HT-29 (cell line): ENCODE data around the gene PSMG3. TPM values are rescaled to one million over a fixed set of nuclear protein-coding genes. Genes with fewer than 3 reads are reported as not detected.
"Not testable (repeated sequence)": the region's sequence is repeated elsewhere in the genome, so short reads cannot be mapped to it uniquely, and the experiment has no call there.

Experiments used
- DNase-seq: peaks from one replicate; pipeline ENCODE4 v3.0.0-alpha.2; 2015; ENCODE audit warnings: low spot score
- total RNA-seq: library from RNA; depleted of rRNA; stranded (reverse); fragments of >200 nt; shearing (Covaris generic); gene quantifications from 2 replicates; pipeline ENCODE4 v1.2.3, GENCODE V29; 2014

Gene PSMG3
- total RNA-seq, 1 experiment from 2014 or later = 129 TPM

DNA sequence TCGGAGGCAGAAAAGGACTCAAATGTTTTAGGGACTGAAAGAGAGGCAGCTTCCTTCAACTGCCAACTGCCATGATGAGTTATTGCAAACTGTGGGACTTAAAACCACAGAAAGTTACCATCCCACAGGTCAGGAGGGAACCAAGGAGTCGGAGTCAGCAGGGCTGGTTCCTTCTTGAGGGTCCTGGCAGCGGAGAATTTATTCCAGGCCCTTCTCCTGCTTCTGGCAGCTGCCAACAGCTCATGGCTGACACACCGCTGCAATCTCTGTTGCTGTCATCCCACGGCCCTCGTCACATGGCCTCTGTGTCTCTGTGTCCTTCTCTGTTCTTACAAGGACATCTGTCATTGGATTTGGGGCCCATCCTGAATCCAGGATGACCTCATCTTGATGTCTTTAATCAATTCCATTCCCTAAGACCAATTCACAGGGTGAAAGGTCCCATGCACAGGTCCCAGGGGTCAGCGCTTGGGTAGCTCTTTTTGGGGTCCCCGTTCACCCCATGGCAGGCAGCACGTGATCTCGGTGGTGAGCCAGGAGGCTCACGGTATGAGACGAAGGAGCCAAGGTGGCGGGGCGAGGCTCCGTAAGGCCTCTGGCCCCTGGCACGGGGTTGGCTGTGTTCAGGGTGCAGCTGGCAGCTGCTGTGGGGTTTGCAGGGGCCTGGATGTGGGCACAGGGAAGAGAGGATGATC, 27.4 kb upstream of the PSMG3 start:
- no peak for DNase-seq

DNA sequence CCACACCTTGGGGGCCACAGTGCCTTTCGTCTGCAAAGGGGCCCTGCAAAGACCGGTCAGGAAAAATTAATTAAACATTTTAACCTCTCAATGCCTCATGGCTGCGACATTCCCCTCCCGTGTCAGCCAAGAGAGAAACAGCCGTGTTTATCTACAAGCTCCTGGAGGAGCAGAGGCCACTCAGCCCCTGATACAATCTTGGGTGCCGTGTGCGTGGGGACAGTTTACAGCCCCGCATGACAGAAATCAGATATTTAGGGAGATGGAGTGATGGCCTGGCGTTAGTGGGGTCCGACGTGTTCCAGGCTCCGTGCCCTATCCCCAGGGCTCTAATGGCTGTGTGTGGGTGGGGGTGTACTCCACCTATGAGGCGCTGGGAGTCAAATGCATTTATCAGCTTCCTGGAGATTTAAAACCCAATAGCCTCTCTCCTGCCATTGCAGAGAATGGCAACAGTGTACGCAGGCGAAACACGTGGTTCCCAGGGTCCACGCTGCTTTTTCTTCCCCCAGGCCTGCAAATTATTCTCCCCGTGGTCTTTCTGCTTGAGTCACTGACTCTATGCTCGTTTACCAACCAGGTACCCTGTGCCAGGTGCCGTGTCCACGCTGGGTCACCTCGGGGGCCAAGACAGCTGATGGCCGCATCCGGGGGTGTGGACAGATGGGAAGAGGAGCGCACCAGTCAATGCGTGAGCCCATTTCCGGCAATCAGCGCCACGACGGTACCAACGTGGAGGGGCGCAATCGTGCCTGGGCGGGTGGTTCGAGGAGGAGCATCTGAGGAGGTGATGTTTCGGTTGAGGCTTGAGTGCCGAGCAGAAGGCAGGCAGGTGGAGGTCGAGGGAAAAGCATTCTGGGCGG, 26.6 kb upstream of the PSMG3 start:
- no peak for DNase-seq

- no peak for DNase-seq
These were observed 25.8 kb upstream of the PSMG3 start for GRCh38 chr7:1595636-1596035.

- no peak for DNase-seq
These were observed 25.2 kb upstream of the PSMG3 start for GRCh38 chr7:1595027-1595426.

- DNase-seq = no peak
These were observed 24.1 kb upstream of the PSMG3 start for GRCh38 chr7:1593904-1594421.

GRCh38 chr7:1593091-1593866, 23.4 kb upstream of the PSMG3 start:
- peak; percentile 29 for DNase-seq

- no peak for DNase-seq
These were observed 22.6 kb upstream of the PSMG3 start for GRCh38 chr7:1592299-1592871.

DNA sequence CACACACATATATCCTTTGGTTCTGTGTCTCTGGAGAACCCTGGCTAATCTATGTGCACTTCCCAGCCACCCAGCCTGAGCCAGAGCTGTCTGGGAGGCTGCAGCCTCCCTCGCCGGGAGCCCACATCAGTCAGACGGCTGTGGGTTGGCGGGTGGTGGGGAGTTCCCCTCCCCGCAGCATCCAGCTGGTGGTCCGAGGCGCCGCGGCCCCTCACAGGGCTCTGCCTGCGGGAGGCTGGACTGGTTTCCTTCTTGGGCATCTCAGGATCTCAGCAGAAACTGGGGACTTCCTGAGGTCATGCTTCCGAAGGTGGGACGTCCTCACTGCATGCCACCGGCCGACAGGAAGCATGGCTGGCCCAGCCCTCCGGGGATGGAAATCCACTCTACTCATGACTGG, 22.0 kb upstream of the PSMG3 start:
- DNase-seq = no peak

DNA sequence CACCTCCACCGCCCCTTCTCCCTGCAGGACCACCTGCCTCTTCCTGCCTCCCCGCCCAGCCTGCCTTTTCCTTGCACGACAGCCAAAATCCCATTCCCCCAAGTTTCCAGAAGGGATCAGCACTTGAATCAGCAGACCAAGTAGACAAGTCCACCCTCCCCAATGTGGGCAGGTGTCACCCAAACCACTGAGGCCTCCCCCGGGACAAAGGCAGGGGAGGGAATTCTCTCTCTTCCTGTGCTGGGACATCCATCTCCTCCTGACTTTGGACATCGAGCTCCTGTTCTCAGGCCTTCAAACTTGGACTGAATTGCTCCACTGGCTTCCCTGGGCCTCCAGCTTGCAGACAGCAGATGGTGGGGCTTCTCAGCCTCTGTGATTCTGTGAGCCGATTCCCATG, 21.6 kb upstream of the PSMG3 start:
- DNase-seq = no peak

GRCh38 chr7:1590887-1591286, 21.1 kb upstream of the PSMG3 start:
- no peak for DNase-seq

- DNase-seq = no peak
These were observed 20.6 kb upstream of the PSMG3 start for GRCh38 chr7:1590476-1590875.

DNA sequence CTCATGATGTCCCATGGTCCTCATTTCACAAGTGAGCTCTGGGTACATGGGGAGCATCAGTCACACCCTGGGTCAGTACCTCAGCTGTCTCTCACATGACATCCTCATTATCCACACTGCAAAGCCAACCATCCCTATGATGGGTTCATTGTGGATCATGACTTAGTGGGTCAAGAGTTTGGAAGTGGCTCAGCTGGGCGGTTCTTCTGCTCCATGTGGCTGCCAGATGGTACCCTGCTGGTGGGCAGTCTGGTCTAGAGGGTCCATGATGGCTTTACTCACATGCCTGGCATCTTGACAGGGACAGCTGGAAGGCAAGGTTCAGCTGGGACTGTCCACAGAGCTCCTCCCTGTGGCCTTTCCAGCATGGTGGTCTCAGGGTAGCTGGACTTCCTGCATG, 19.1 kb upstream of the PSMG3 start:
- no peak for DNase-seq

DNA sequence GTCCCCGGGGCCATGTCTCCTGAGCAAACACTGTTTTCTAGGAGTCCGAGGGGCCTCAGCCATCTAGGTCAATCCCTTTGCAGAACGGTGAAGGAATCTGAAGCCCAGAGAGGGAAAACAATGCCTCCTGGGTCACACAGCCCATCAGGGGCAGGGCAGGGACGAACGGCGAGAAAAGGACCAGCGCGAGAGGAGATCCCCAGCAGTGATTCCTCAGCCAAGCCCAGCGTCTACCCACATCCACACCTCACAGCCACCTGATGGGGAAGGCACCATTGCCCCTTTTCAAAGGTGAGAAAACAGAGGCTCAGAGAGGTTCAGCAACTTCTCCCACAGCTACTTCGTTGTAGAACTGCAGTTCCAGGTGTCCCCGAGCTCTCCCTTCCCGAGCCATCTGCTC, 17.9 kb upstream of the PSMG3 start:
- DNase-seq = no peak

DNA sequence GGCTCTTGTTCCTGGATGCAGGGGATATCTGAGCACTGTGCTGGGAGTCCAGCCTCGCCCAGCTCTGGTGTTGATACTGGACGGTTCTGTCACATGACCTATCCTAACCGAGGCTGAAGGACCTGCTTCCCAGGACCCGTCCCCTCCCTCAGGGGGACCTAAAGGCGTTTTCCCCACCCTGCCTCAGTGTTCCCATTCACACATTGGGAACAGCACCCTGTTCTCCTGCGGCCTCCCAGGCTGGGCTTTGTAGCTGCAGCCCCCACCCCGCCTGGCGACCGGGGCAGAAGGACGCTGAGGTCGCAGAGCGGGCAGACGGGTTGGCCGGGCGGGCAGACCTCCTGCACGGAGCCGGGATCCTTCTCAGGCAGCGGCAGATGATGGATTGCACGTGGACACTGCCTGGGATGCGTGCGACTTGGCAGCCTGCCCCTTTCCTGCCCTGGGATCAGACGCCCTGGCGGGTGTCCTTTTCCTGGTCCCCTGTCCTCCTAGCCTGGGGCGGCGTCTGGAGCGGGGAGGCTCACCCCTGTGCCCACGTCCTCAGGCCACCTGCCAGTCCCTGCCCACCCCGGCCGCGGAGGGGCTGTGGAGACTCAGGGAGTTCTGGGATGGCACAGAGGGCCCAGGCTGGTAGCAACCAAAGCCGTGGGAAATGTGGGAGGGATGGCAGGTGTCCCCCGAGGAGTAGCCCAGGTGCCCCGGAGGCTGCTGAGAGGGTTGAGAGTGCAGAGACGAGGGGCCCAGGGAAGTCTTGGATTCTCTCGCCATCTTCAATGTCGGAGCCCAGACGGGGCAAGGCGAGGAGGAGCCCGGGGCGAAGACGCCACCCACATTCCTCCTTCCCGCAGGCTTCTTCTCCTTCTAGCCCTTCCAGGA, 17.2 kb upstream of the PSMG3 start:
- no peak for DNase-seq

- DNase-seq = no peak
These were observed 16.4 kb upstream of the PSMG3 start for GRCh38 chr7:1586126-1586826.

- no peak for DNase-seq
These were observed 15.5 kb upstream of the PSMG3 start for GRCh38 chr7:1585142-1585981.

DNA sequence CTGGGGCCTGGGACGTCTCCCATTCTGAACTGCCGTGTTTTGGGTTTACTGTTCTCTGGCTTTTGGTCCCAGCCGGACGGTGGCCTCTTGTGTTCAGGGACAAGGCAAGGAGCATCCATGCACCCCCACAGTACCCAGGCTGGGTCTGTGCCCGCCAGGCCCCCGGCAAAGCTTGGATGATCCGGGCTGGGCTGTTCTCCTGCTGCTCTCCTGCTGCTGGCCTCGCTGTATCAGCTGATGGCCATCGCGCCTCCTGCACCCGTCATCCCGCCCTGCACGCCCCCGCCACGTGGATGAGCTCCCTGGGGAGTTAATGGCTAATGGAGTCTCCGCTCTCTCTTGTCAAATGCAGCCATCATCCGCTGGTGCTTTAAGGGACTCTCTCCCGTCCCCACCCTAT, 14.9 kb upstream of the PSMG3 start:
- DNase-seq = no peak

GRCh38 chr7:1583241-1583930, 13.6 kb upstream of the PSMG3 start:
- DNase-seq = not testable (repeated sequence)
